Measurements from ENCODE around the gene KCNN2.

The KCNN2 gene

DNA sequence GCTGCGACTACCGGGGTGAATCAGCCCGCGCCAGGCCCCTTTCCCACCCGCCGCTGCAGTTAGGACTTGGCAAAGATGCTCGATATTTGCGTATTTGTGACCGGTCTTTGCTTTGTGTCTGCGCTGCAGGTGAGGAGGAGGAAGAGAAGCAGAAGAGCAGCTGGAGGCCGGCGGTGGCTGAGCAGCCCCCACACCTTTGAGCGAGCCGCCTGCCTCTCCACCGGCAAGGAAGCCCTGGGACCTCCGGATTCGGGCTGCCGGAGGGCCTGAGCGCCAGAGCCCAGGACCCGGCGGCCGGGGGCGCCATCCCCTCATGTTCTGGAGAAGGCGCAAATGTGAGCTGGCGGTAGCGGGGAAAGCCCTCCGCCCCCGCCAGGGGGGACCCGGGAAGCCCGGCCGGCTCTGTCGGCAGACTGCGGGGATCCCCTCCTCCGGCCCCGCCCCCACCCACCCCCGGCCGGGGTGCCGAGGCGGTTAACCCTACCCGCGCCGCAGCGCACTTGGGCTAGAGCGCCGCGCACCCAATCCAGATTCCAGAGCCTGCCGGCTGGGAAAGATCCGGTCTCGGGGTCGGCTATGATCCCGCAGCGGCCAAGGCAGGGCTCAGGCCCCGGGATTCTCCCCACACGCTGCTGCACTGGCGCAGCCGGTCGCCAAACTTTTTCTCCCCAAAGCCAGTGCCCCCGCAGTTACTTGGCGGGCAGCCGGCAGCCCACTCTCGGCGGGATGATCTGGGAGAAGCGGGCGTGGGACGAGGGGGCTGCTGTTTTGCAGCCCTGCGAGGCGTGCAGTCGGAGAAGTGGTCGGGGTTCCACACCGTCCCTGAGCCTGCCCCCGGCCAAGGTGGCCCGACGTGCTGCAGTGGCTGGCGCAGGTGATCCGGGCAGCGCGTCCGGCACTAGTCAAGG, 800 bp upstream of the KCNN2 start:
- H3K4me3 ChIP-seq (ENCODE audit: low read length): peak overlapping the region; percentile 47
- no peak for DNase-seq (ENCODE audit: low read depth)
- TF ChIP-seq, protein P1, sequence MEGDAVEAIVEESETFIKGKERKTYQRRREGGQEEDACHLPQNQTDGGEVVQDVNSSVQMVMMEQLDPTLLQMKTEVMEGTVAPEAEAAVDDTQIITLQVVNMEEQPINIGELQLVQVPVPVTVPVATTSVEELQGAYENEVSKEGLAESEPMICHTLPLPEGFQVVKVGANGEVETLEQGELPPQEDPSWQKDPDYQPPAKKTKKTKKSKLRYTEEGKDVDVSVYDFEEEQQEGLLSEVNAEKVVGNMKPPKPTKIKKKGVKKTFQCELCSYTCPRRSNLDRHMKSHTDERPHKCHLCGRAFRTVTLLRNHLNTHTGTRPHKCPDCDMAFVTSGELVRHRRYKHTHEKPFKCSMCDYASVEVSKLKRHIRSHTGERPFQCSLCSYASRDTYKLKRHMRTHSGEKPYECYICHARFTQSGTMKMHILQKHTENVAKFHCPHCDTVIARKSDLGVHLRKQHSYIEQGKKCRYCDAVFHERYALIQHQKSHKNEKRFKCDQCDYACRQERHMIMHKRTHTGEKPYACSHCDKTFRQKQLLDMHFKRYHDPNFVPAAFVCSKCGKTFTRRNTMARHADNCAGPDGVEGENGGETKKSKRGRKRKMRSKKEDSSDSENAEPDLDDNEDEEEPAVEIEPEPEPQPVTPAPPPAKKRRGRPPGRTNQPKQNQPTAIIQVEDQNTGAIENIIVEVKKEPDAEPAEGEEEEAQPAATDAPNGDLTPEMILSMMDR (IDR thresholded peaks at IDR 0.05; ENCODE audit: insufficient read depth, low read depth, low read length, missing control alignments): no peak

DNA sequence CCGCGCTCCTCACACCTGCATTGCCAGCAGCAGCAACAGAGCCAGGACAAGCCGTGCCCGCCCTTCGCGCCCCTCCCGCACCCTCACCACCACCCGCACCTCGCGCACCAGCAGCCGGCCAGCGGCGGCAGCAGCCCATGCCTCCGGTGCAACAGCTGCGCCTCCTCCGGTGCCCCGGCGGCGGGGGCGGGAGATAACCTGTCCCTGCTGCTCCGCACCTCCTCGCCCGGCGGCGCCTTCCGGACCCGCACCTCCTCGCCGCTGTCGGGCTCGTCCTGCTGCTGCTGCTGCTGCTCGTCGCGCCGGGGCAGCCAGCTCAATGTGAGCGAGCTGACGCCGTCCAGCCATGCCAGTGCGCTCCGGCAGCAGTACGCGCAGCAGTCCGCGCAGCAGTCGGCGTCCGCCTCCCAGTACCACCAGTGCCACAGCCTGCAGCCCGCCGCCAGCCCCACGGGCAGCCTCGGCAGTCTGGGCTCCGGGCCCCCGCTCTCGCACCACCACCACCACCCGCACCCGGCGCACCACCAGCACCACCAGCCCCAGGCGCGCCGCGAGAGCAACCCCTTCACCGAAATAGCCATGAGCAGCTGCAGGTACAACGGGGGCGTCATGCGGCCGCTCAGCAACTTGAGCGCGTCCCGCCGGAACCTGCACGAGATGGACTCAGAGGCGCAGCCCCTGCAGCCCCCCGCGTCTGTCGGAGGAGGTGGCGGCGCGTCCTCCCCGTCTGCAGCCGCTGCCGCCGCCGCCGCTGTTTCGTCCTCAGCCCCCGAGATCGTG, 517 bp downstream of the KCNN2 start:
- TF ChIP-seq, protein P1 (IDR thresholded peaks at IDR 0.05; ENCODE audit: insufficient read depth, low read depth, low read length, missing control alignments): no peak
- DNase-seq (ENCODE audit: low read depth): no peak
- H3K4me3 ChIP-seq (ENCODE audit: low read length): peak overlapping the region; percentile 47

DNA sequence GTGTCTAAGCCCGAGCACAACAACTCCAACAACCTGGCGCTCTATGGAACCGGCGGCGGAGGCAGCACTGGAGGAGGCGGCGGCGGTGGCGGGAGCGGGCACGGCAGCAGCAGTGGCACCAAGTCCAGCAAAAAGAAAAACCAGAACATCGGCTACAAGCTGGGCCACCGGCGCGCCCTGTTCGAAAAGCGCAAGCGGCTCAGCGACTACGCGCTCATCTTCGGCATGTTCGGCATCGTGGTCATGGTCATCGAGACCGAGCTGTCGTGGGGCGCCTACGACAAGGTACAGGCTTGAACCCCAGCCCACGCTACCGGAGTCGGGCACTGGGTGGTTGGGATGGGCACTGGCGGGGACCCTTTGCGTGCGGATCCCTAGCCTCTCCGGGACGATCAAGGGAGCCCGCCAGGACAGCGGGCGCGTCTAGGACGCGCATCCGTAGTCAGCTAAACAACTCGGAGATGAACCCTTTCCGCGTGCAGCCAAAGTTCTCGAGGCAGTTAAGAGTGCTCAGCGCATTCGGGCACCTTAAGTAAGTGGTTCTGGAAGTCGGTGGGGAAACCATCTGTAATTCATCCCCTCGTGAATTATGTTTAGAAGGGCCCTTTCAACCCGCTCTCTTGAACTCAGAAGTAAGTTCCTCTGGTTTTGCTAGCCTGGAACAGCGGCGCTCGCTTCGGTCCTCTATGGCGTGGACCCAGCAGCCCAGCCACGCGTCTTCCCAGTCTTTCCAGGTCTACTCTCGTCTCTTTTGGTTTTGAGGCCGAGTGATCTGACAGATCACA, 1.3 kb downstream of the KCNN2 start:
- TF ChIP-seq, protein P1 (IDR thresholded peaks at IDR 0.05; ENCODE audit: insufficient read depth, low read depth, low read length, missing control alignments): no peak
- H3K4me3 ChIP-seq (ENCODE audit: low read length): no peak overlapping the region
- no peak for DNase-seq (ENCODE audit: low read depth)

DNA sequence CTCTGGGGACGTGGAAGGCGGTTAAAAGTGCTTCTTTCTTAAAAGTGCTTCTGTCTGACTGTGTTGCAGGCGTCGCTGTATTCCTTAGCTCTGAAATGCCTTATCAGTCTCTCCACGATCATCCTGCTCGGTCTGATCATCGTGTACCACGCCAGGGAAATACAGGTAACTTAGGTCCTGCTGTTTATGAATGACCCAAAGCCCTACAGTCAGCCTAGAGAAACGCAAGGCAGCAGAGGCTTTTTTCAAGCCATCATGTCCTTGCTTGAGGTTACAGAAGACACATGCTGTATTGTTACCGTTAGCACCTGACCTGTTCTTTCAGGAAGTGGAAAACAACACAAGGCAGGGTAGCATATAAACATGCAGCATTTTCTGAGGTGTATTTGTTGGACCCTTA, 2.0 kb downstream of the KCNN2 start:
- no peak for DNase-seq (ENCODE audit: low read depth)
- no peak overlapping the region for H3K4me3 ChIP-seq (ENCODE audit: low read length)
- TF ChIP-seq, protein P1 (IDR thresholded peaks at IDR 0.05; ENCODE audit: insufficient read depth, low read depth, low read length, missing control alignments): no peak

DNA sequence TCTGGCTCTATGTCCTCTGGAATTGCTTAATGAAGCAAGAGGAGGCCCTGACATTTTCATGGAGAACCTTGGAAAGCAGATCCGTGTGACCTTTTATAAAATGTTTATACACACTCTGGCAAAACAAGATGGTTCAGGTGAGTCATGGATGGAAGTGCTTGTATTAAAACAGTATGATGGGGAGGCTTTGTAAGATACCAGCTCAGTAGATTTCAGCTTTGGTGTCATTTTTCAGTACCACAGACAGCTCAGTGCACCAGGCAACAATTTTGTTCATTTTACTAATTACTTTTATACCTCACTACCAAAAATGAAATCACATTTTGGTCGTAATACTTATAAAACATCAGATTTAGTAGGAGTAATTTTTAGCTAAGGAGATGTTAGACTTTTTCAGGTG, 5.2 kb downstream of the KCNN2 start:
- no peak overlapping the region for H3K4me3 ChIP-seq (ENCODE audit: low read length)
- DNase-seq (ENCODE audit: low read depth): peak; percentile 40
- TF ChIP-seq, protein P1 (IDR thresholded peaks at IDR 0.05; ENCODE audit: insufficient read depth, low read depth, low read length, missing control alignments): no peak

DNA sequence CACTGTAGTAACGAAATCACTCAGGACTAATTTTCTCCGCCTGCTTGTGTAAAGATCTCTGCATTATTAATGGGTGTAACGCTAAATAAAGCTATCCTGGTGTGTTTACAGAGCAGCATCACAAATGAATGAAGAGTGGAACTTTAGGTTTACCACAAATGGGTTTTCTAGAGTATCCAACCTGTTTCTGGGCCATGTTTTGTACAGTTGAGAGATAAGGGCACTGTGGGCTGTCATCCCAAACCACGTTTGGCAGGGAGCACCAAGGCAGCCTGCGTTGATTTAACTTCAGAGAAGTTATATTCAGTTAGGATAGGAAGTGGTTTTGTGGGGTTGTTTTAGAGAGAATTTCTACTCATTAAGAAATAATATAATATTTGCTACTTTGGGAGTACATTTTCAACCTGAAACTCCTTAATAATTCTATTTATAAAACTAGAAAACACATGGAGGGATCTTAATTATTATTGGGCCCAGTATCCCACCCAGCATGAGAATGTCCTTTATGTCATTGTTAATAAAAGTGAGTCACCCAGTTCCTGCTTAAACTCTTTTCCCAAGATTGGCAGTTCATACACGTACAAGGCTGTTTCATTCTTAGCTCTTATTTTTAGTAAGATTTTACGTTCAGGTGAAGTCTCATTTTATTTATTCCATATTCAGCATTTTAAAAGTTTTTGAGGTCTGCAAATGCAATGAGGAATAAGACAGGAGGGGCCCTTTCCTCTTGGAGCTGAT, 8.0 kb downstream of the KCNN2 start:
- H3K4me3 ChIP-seq (ENCODE audit: low read length): no peak overlapping the region
- TF ChIP-seq, protein P1 (IDR thresholded peaks at IDR 0.05; ENCODE audit: insufficient read depth, low read depth, low read length, missing control alignments): no peak
- DNase-seq (ENCODE audit: low read depth): no peak
